Hepatocyte (in vitro differentiated cells): Measurements from ENCODE around the gene ZBTB38.

ENCODE experiments used
- EZH2 ChIP-seq: fragments of 200-600 bp; sonication (generic); IDR thresholded peaks from 2 replicates; pipeline ENCODE4 v1.6.1; 2016; ENCODE audit warnings: antibody characterized with exemption, mild to moderate bottlenecking, borderline replicate concordance
- TF ChIP-seq, protein P1 (sequence below): fragments of 200-600 bp; sonication (generic); IDR thresholded peaks from 2 replicates; pipeline ENCODE4 v1.5.1; 2016; ENCODE audit warnings: antibody characterized with exemption, mild to moderate bottlenecking; ENCODE audit not compliant: poor library complexity

DNA sequence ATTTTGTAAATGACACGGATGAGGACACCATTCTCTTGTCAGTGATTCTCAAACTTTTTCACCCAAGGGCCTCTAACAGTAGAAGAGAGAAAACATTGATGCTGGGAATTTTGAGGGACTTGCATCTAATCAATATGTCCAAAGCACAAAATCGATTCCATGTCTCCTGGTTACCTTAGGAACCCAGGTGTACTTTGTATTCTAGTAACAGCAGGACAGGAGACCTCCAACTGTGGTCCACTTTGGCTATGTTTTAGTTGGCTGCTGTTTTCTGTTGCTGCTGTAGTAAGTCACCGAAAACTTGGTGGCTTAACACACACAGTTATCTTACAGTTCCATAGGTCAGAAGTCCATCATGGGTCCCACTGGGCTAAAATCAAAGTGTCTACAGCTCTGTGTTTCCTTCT, 24.4 kb upstream of the ZBTB38 start:
- TF ChIP-seq, protein P1, sequence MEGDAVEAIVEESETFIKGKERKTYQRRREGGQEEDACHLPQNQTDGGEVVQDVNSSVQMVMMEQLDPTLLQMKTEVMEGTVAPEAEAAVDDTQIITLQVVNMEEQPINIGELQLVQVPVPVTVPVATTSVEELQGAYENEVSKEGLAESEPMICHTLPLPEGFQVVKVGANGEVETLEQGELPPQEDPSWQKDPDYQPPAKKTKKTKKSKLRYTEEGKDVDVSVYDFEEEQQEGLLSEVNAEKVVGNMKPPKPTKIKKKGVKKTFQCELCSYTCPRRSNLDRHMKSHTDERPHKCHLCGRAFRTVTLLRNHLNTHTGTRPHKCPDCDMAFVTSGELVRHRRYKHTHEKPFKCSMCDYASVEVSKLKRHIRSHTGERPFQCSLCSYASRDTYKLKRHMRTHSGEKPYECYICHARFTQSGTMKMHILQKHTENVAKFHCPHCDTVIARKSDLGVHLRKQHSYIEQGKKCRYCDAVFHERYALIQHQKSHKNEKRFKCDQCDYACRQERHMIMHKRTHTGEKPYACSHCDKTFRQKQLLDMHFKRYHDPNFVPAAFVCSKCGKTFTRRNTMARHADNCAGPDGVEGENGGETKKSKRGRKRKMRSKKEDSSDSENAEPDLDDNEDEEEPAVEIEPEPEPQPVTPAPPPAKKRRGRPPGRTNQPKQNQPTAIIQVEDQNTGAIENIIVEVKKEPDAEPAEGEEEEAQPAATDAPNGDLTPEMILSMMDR, result no peak
- no peak for TF ChIP-seq EZH2
